NCI-H146 treated with DMSO at 0.1 percent for 48 hours (cell line): ENCODE data around the gene TENM3.

Experiments used
- DNase-seq: peaks from one replicate; lab custom pipeline; 2025; ENCODE audit not compliant: unreplicated experiment; lab: John Stamatoyannopoulos, UW

The TENM3 gene

DNA sequence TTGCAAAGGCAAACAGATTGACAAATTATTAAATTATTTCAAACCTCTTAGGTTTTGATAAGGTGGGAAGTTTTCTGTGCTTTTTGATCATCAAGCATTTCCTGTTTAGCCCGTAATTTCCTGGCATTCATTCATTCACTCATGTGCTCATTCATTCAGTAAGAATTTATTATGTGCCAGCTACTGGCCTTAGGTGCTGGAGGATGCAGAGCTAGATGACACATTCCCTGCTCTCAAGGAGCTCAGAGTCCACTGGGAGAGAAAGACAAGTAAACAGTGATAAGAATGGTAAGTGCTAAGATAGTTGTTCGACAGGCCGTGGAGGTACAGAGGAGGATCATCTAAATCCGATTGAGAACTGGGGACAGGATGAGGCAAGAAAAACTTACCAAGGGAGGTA is 520.9 kb downstream of the TENM3 start:
- no peak for DNase-seq

DNA sequence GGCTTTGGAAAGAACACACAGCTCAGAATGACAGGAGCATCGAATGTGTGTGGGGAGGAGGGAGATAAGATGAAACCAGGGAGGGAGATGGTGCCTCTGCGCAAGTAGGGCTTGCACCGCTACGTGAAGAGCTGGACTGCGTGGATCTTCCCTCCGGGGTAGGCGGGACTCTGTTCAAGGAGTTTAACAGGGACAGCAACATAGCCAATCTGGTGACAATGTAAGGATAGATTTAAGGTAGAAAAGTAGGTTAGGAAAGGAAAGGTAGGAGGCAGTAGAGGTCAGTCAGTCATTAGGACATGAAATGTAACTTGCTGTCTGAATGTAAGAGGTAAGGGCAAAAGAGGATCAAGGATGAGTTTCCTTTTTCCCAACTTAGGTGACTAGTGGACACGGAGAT is 521.4 kb downstream of the TENM3 start:
- DNase-seq = no peak

DNA sequence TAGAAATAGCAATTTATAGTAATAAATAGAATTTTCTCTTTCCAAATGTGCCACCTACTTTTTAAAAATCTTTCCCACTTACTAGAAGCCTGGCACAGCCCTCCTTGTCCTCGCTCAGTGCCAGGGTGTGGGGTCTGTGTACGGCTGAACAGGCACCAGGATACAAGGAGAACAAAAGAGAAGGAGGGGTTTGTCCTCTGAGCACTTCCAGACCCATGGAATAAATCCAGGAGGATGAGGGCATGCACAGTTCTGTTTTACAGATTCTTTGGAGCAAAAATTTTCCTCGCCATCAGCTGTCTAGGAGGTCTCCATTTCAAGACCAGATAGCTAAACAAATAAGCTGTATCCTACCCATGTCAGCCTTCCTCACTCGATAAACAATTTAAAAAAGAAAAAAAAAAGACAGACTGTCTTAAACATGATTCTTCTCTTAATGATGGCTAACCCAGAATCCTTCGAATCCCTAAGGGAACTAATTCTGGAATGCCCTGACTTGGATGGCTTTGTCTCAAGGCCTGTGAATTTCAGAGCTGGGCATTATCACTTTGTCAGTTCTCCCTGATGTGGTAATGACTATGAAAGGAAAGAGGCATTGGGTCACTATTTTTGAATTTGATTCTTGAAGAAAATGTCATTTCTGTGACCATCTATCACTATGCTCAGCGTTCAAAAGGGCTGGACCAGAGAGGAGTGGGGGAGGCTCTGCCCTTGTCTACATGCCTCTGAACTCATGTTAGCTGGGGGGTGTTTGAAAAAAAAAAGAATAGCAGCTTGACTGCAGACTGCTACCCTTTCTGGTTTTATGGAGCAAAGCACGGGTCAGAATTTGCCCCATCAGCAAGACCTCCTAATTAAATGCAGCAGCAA is 523.0 kb downstream of the TENM3 start:
- no peak for DNase-seq

DNA sequence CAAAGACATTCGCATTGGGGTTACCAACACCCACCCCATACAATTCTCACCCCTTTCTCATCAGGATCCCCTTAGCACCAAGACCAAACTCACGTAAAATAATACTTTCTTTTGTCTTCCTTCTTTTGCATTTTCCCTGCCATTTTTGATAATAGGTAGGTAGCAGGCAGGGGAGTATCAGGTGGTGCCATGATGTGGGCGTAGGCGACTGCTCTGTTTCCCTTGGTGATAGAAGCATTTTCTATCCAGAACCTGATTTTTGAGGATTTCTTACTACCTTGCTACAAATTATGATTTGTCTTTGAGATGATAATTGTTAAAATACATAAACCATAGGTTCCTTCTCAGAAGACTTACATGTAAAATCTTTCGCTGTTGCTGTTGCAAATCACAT is 523.7 kb downstream of the TENM3 start:
- no peak for DNase-seq

DNA sequence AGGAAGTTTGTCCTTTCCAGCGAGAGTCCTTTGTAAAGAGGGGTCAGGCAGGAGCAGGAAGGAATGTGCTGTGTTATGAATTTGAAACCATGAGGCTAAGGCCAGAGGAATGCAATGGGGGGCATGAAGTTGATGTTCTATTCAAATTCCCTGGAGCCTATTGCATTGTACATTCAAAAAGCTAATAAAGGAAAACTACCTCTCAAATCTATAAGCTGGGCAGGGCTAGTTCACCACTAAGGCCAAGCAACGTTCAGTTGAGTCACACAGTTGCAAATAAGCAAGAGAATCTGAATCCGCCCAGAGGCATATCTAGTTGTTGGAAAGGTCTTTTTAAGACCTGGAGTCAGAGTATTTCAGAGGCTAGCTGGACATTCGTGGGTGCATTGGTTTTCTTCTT is 525.6 kb downstream of the TENM3 start:
- DNase-seq = no peak

DNA sequence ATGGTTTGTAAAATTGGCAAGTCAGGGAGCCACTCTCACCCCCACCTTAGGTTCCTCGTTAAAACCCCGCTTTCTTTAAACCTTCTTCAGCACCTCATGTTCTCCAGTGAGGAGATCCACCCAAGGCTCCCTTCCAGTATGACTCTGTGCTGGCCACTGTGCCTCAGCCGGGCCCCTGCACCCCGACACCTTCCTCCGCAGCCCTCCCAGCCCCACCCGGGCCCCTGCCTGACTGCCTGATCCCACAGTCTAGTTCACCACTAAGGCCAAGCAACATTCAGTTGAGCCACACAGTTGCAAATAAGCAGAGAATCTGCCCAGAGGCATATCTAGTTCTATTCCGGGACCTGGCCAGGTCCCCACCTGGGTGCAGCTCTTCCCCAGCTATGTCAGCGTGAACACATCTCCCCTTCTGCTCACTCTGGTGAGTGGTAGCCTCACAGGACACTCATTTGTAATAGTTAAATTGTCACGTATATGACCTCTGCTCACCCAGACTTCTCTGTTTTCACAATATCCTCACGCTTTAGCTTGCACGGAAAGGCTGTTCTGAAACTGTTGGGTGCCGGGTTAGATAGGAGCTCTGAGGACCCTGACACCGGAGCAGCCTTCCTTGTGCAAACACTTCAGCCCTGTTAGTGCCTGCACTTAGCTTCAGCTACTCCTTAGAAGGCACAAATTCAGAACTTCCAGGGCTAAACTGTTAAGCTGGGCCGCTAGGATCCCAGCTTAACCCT is 527.2 kb downstream of the TENM3 start:
- no peak for DNase-seq

DNA sequence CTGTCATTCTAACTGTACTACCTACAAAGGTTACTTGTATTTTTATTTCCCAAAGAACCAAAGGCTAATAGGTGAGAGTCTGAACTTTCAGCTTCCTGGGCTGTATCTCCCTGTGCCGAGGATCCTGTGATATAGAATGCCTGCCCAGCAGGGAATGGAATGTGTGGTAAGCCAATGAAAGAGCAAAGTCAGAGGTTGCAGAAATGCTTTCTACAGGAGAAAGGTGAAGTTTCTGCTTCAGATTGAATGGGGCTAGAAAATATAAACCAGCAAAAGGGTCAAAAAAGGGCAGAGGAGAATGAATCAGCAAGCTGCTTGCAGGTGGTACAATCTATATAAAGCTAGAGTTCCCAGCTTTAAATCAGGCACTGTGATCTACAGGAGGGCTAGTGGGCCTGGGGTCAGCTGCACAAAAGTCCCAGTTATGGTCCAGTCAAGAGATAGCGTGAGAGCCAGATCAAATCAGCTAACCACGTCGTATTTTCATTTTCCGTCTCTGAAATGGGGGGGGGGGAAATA is 527.9 kb downstream of the TENM3 start:
- DNase-seq = no peak

DNA sequence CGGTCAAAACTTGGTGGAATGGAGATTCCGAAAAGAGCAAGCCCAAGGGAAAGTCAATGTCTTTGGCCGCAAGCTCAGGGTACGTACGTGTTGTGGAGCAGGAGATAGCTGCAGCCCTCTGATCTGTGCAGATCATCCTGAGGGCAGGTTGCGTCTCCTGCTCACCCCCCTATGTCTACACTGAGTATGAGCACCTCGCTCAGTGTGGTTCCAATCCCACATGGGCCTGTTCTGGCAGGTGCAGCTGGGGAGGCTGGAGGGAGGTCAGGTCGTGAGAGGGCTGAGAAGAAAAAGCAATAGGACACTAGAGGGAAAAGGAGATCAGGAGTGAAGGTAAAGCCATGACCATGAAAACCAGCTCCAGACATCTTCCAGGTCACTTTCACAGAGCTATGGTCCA is 531.9 kb downstream of the TENM3 start:
- no peak for DNase-seq

DNA sequence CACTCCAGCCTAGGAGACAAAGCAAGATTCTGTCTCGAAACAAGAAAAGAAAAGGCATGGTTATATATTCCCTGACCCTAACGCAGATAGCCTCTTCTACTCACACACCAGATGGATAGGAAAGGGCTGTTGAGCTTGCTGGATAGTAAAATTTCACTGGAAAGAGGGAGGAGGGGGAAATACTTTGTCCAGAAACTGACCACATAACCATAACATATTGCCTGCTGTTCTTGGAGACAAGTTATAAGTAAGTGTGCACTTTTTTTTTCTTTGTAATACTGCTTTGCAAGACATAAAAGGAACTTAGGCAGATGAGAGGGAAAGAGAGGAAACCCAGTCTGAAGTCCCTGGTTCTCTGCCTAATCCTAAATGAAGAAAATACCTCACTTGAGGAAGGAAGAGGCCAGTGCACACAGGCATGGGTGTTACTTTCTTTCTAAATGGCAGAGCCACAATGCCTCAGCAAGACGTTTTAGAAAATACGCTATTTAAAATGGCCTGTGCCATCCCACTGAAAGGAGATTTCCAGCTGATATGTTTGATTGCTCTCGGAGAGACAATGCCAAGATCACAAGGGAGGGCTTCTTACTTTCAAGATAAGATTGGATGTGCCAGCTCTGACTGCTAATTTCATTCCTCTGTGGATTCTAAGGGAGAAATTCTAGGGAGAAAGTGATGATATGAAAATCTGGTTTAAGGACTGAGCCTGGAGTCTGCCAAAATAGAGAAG is 533.3 kb downstream of the TENM3 start:
- peak; percentile 44 for DNase-seq

DNA sequence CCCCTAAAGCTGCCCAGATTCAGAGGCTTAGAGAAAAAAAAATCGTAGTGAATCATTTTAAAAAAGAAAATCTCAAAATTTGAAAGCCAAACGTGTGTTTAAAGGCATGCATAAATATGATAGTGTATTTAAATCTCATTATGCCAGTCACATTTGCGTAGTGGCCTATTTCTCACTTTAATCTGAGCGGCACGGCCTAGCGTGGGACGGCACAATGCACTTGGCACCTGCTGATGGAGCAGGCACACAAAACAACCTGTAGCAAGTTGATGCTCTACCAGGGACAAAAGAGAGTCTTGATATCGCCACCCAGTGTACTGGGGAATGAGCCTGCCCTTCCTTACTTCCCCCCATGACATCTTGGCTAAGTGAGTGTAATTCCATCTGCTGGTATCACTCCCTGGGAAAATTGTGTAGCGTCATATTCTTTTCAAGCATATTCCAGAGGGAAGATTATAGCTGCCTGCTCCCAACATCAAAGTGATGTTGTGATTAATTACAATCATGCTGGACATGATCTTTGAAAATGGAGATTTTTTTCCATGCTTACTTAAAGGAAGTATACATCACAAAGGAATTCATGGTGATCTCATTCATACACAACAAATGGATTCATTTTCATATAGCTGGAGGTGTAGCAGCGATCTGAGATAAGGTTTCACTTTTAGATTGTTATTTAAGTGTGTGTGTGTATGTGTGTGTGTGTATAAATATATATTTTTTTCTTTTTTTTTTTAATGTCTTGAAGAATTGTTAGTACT is 535.2 kb downstream of the TENM3 start:
- DNase-seq = no peak

DNA sequence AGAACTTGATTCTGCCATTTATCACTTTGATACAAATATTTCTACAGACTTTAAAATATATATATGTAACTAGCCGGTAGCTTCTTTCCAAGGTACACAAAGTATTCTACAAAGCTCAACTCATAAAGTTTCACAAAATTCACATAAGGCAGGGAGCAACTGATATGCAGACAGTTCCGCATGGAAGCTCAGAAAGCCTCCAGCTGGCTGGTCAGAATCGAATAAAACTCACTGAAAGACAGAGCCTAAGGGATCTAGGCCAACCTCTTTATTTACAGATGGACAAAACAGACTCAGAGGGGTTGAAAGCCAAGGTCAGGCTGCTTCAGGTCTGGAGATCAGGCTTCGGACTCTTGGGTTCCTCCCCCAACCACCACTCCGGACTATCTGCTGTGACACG is 543.8 kb downstream of the TENM3 start:
- DNase-seq = no peak

DNA sequence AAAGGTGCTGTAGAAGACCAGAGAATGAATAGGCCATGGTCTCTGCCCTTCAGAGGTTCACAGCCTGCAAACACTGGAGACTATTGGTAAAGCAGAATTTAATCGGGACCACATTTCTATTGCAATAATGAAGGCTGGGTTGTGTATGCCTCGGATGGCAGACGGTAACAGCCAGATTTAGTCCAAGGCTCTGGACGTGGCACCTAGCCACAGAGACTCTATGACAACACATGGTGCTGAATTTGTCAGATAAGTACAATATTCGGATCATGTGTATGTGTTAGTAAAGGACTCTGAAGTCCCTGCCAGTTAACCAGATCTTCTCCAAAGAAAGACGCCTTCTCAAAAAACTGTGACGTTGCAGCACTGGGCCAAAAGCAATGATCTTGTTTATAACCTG is 545.0 kb downstream of the TENM3 start:
- DNase-seq = no peak

DNA sequence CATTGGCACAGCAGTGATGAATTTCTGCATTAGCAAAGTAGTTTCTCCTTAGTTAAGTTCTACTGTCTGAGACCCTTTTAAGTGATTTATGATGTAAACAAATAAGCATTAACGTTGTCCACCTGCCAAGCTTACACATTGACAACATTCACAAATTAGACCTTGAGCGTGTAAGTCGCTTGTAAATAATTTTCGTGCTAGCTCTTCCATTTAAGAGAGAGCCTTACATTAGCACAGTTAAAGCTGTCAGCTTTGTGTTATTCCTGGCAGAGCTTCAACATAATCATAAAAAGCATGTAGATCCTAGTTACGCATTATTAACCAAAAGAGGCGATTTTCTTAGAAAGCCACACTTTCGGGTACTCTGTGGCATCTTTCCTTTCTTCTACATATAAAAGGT is 546.3 kb downstream of the TENM3 start:
- no peak for DNase-seq

DNA sequence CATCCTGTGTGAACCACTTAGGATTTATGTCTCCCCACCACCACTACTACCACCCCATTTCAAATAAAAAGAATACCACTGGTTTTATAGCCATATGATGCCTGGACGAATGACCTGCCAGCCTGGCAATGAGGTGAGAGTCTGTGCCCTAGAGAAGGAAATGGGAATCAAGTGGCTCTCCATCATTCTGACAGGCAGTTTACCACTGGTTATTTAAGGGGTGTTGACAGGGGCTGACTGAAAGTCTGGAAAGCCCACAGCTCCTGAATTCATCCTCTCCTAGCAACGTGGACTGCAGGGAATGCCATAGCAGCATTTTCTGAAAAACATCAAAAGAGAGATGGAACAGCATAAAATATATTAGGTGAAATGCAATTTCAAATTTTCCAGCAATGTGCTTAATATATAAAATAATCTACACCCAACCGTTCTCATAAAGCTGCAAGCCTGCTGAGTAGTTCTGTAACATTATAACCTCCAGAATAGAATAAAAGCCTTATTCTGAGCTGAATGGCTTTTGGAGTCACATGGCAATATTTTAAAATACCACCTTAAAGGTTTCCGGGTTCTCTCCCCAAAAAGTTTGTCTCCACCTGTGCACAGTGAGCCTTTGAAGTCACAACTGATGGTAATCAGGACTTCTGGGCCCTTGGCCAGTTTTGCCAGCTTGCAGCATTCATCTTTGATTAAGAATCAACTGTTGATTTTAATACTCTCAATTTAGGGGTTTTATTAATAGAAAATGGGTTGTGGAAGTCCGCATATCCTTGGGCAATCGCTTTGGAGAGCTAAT is 552.4 kb downstream of the TENM3 start:
- no peak for DNase-seq

DNA sequence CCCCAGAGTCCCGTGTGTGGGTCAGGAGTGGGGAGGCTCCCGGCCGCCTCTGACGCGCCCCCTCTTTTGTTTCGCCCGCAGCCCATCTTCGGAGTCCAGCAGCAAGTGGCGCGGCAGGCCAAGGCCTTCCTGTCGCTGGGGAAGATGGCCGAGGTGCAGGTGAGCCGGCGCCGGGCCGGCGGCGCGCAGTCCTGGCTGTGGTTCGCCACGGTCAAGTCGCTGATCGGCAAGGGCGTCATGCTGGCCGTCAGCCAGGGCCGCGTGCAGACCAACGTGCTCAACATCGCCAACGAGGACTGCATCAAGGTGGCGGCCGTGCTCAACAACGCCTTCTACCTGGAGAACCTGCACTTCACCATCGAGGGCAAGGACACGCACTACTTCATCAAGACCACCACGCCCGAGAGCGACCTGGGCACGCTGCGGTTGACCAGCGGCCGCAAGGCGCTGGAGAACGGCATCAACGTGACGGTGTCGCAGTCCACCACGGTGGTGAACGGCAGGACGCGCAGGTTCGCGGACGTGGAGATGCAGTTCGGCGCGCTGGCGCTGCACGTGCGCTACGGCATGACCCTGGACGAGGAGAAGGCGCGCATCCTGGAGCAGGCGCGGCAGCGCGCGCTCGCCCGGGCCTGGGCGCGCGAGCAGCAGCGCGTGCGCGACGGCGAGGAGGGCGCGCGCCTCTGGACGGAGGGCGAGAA is 556.5 kb downstream of the TENM3 start:
- DNase-seq = no peak

DNA sequence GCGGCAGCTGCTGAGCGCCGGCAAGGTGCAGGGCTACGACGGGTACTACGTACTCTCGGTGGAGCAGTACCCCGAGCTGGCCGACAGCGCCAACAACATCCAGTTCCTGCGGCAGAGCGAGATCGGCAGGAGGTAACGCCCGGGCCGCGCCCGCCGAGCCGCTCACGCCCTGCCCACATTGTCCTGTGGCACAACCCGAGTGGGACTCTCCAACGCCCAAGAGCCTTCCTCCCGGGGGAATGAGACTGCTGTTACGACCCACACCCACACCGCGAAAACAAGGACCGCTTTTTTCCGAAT is 557.0 kb downstream of the TENM3 start:
- DNase-seq = no peak

DNA sequence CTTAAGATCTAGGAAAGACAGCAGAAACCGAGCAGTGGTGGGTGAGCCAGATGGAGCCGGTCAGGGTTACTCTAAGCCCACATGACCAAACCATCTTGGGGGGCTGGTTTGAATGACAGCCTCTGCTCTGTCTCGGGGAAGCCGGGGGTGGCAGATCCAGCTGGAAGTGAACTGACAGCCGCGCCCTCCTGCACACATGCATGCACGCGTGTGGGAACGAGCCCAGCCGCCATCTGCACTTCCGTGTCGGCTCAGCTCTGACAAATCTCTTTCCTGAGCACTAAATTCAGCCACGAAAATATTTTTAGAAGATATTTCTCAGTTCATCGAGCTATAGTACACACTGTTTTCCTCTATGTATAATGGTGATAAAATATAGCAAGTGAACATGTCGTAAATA is 558.4 kb downstream of the TENM3 start:
- no peak for DNase-seq

DNA sequence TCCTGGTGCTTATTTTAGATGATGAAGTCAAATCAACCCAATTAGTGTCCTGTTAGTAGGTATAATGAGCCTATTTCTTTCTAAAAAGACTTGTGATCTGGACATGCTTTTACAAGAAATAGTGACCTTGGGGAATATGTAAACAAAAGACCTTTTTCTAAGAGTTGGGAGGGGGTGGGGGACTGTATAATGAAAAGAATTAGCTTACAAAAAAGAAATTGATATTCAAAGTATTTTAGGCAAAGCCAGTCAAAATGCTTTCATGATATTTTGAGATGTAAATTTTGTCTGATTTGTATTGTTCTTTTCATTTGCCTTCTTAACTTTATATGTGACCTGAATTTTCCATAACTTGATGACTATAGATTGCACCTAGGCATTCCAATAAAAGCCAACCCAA is 559.4 kb downstream of the TENM3 start:
- DNase-seq = no peak

DNA sequence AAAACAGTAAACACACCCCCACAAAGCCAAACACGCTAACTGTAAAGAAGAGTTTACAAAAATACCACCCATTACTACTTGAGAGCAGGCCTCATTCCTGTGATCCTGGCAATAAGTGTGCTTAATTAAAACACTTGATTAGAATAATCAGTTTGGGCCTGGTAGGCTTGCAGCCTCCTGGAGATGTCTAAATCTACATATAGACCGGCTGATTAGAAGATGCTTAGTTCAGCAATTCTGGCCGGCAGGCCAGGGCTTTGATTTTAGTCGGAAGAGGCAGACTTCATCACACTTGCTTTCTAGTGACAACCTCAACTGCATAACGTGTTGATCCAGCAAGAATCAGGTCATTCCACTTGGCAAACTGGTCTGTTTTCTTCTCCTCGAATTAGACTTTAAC is 560.0 kb downstream of the TENM3 start:
- DNase-seq = no peak

DNA sequence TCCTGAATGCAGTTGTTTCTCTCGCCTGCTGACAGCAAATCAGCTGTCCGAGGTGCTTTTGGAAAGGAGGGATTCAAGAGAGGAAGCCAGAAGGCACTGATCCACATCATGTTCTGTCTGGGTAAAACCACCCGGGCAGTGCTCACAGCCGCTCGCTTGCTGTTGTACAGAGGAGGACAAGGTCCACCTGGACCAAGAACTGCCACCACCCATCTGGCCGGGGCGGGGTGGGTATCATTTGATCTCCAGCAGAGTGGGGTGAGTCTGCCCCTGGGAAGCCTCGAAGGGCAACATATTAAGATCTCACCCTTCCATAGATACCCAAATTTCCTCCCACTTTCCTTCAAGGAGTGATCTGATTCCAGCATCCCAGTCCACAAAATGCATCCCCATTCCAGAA is 560.9 kb downstream of the TENM3 start:
- DNase-seq = no peak
